GM12873 (cell line): ENCODE data around the gene PRKN.

Source experiments
- TF ChIP-seq, protein P1 (sequence below): IDR thresholded peaks from 2 replicates; pipeline ENCODE4 v1.5.1; 2012; ENCODE audit warnings: low read depth, mild to moderate bottlenecking, moderate library complexity, low read length, control low read depth; ENCODE audit not compliant: insufficient read depth; ENCODE audit errors: missing control alignments

The PRKN gene

DNA sequence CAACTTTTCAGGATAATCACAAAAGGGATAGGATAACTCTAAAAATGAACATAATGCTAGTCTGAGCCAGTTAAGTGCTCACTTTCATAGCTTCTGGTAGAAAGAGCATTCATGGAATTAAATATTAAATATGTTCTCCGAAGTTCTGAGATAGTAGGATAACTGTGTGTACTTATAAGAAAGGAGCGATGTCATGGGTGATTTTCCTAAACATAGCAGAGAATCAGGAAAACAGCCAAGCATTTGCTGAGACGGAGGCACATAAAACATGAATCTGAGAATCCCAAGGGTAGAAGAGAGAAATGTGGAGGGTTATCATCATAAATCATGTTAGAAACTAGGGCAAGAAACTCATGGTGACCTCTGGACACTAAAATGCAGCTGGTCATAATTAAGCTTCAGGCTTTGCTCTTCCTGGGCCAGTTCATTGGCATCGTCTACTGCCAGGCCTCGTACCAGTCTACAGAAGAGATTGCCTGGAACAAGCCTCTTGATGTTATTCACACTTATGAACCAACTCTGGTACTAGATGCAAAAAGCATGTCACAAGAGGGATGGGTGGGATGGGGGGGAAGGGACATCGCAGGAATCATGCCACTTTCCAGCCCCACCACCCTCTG, 436.6 kb downstream of the PRKN start:
- TF ChIP-seq, protein P1, sequence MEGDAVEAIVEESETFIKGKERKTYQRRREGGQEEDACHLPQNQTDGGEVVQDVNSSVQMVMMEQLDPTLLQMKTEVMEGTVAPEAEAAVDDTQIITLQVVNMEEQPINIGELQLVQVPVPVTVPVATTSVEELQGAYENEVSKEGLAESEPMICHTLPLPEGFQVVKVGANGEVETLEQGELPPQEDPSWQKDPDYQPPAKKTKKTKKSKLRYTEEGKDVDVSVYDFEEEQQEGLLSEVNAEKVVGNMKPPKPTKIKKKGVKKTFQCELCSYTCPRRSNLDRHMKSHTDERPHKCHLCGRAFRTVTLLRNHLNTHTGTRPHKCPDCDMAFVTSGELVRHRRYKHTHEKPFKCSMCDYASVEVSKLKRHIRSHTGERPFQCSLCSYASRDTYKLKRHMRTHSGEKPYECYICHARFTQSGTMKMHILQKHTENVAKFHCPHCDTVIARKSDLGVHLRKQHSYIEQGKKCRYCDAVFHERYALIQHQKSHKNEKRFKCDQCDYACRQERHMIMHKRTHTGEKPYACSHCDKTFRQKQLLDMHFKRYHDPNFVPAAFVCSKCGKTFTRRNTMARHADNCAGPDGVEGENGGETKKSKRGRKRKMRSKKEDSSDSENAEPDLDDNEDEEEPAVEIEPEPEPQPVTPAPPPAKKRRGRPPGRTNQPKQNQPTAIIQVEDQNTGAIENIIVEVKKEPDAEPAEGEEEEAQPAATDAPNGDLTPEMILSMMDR = no peak

DNA sequence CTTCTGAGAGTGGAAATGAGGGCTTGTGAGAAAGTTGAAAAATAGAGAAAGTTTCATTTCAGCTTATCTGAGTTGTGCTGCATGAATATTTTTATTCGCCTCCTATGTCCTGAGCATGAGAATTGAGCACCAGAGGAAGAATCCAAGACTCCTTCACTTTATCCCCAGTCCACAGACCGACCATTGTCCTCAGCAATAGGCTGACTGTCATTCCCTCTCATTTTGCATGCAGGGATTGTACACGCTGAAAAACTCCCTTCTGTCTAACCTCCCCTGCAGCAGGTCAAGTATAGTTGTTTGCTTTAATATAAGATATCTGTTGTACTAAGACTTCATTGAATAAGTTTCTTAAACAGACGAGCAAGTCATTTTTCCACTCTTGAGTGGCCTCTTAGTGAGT, 437.6 kb downstream of the PRKN start:
- TF ChIP-seq, protein P1 = no peak

GRCh38 chr6:162273986-162274385, 453.6 kb downstream of the PRKN start:
- TF ChIP-seq, protein P1 = no peak

DNA sequence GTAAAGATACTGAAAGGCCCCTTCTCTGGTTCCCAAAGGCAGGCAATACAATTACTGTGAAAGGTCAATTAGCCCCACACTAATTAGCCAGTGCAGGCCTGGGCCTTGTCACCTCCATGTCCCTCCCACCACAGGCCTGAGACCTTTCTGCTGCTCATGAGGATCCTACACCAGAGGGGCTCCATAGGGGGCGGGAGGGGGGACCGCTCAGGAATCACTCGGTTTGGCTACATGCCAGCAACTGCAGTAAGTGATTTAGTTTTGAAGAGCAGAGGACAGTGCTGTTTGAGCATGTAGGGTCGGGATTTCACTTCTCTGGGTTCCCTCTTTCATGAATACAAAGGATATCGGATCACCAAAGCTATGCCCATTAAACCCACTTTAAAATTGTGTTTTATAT, 455.6 kb downstream of the PRKN start:
- TF ChIP-seq, protein P1 = no peak

GRCh38 chr6:162270966-162271365, 456.6 kb downstream of the PRKN start:
- TF ChIP-seq, protein P1 = no peak

- TF ChIP-seq, protein P1 = no peak
Measured at GRCh38 chr6:162267641-162268040, 459.9 kb downstream of the PRKN start.

DNA sequence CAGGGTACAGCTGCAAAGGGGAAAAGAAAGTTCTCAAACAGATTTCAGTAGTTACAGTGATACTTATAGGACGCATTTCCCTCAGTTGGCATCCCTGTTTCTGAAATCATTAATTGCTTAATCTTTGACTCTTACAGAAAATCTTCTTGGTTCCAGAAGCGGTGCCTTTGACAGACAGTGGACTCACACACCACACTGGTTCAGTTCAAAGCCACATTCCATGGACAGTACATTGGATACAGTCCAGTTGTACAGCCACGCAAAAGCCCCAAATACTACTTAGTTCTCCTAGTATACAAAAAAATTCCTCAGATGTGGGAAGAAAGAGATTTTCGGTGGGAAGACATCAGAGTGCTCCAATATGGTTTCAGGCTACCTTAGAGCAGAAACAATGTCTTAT, 460.4 kb downstream of the PRKN start:
- TF ChIP-seq, protein P1 = no peak

GRCh38 chr6:162264581-162264980, 463.0 kb downstream of the PRKN start:
- TF ChIP-seq, protein P1 = no peak
